ENCODE measurements around the gene ARL2BP. TPM values are rescaled to one million over a fixed set of nuclear protein-coding genes. Genes with fewer than 3 reads are reported as not detected.
A peak's percentile ranks its signal among the peaks of the same experiment; 100 is the strongest.

The ARL2BP gene
- total and polyA plus RNA-seq, 9 of the 15 experiments (the other 6 are each of a cell fraction or from before 2014, with no cell fraction given) = 16.7 to 41.8 (median 27.2) TPM

GRCh38 chr16:57263541-57264351, 18.7 kb downstream of the ARL2BP start:
- Histone ChIP-seq H3K4me3 (no peak overlapping the region), H3K9me3 (replicated peaks; ENCODE audit: control insufficient read depth, insufficient read depth, low read depth, low read length) (no peaks in the 10 kb centered on the region), H3K4me2 (ENCODE audit: insufficient read depth, low read length) (no peak overlapping the region), H3K4me1 (replicated peaks in 1 of 2; ENCODE audit: control insufficient read depth in 2 of 2, insufficient read depth in 2 of 2, low read length in 2 of 2) (peaks cover 39 to 44% of the 10 kb centered on the region in 2 experiments), H2AFZ (ENCODE audit: low read depth, low read length) (no peak overlapping the region), H3K9ac (ENCODE audit: insufficient read depth in 1 of 2, low read depth in 2 of 2, low read length in 2 of 2) (peak overlapping the region in 1 of 2 experiments; percentile 65; a peak in 2 of 4 replicates), H3K79me2 (ENCODE audit: control insufficient read depth, insufficient read depth, low read length) (no peaks in the 10 kb centered on the region), H3K9me1 (ENCODE audit: control insufficient read depth, insufficient read depth, low read length) (no peaks in the 10 kb centered on the region), H3K36me3 (ENCODE audit: control insufficient read depth, insufficient read depth, low read length) (no peaks in the 10 kb centered on the region), H3K27ac (ENCODE audit: extremely low read depth, low read depth, low read length) (no peak overlapping the region), H3K27me3 (ENCODE audit: control insufficient read depth in 2 of 2, insufficient read depth in 2 of 2, low read length in 2 of 2) (no peaks in the 10 kb centered on the region), H4K20me1 (replicated peaks; ENCODE audit: control insufficient read depth, insufficient read depth, low read length) (no peaks in the 10 kb centered on the region)
- POLR2A ChIA-PET = interaction anchor here (0.8 kb wide), 1 partner anchor 71 kb away, joined by 3 read pairs; no protein-coding TSS in a partner anchor
- DNase-seq (ENCODE audit: extremely low read depth in 1 of 4, low spot score in 3 of 4) = no peak
- BruUV-seq (replicated peaks) = no TSS peak
- intact Hi-C loops (cut with micrococcal nuclease) = no loop called here
- in situ Hi-C loops (cut with MboI) = no loop called here
- no peak for FAIRE-seq
- 58% methylated on average over 17 of the region's 18 CpGs for WGBS (ENCODE audit: insufficient coverage, low coverage, missing lambda C conversion rate)
- ATAC-seq = no peak
- CTCF ChIA-PET (ENCODE audit: low intra/inter-chr PET ratio) = no interaction called here
- TF ChIP-seq ZBTB11 (CRISPR knock-in tag; IDR thresholded peaks at IDR 0.05) (no peak), ZNF778 (CRISPR knock-in tag; IDR thresholded peaks at IDR 0.05) (no peak), HCFC1 (IDR thresholded peaks at IDR 0.05; ENCODE audit: low read depth, low read length) (no peak), ZNF75A (CRISPR knock-in tag; IDR thresholded peaks at IDR 0.05) (no peak), PREB (CRISPR knock-in tag; IDR thresholded peaks at IDR 0.05) (no peak), CTBP1 (IDR thresholded peaks at IDR 0.05; ENCODE audit: borderline replicate concordance) (no peak), ESRRB (CRISPR knock-in tag; IDR thresholded peaks at IDR 0.05; ENCODE audit: borderline replicate concordance) (no peak), GMEB1 (CRISPR knock-in tag; IDR thresholded peaks at IDR 0.05) (no peak), NR0B1 (IDR thresholded peaks at IDR 0.05; ENCODE audit: partially characterized antibody) (no peak), CSDE1 (IDR thresholded peaks at IDR 0.05) (no peak), FOXM1 (IDR thresholded peaks at IDR 0.05; ENCODE audit: low read depth) (no peak), FOXM1 (CRISPR knock-in tag; IDR thresholded peaks at IDR 0.05; ENCODE audit: low read depth) (no peak), MCM3 (IDR thresholded peaks at IDR 0.05) (no peak), WHSC1 (IDR thresholded peaks at IDR 0.05; ENCODE audit: low read length) (no peak)

Data from K562 (cell line).